Naive thymus-derived CD4-positive, alpha-beta T cell (primary cell): ENCODE data around the gene PRSS27. TPM values are rescaled to one million over a fixed set of nuclear protein-coding genes. Genes with fewer than 3 reads are reported as not detected.
"Not testable (repeated sequence)": the region's sequence is repeated elsewhere in the genome, so short reads cannot be mapped to it uniquely, and the experiment has no call there.

ENCODE experiments used
- ATAC-seq: fragments of 150-1000 bp; cut with Tn5 transposase; 2 replicates; pipeline ENCODE4 v1.10.0; 2021; ENCODE audit warnings: mild to moderate bottlenecking, moderate library complexity
- CTCF ChIA-PET: fragments of 350-600 bp; sonication (Branson Sonifier 250); formaldehyde crosslinking; loops from one replicate; lab custom pipeline; 2021; ENCODE audit warnings: antibody characterized with exemption; lab: Charles Lee
- POLR2A ChIA-PET: fragments of 350-600 bp; sonication (Branson Sonifier 250); formaldehyde crosslinking; loops from one replicate; lab custom pipeline; 2021; ENCODE audit warnings: antibody characterized with exemption, inconsistent platforms; lab: Charles Lee
- DNase-seq, 9 donors: peaks; one replicate each; pipeline versions ENCODE4 v3.0.0 to v3.0.0-alpha.2; 2020 to 2022; ENCODE audit warnings: mixed read lengths in 1 of 9
- H3K27ac ChIP-seq: one replicate; pipeline ENCODE4 v1.7.0; 2013; ENCODE audit warnings: mild to moderate bottlenecking, low read depth, low read length, moderate library complexity
- H3K27me3 ChIP-seq, 2 donors: one replicate each; pipeline ENCODE4 v1.7.0; 2013; ENCODE audit warnings: low read length in 2 of 2, mild to moderate bottlenecking in 2 of 2, moderate library complexity in 2 of 2; ENCODE audit not compliant: control insufficient read depth in 2 of 2, insufficient read depth in 2 of 2
- H3K36me3 ChIP-seq, 3 experiments: 1 replicate in 2 of 3; 2 replicates in 1 of 3; pipeline ENCODE4 v1.7.0; 2013; ENCODE audit warnings: low read length in 3 of 3, mild to moderate bottlenecking in 3 of 3, moderate library complexity in 1 of 3; ENCODE audit not compliant: insufficient read depth in 3 of 3, control insufficient read depth in 2 of 3
- H3K4me1 ChIP-seq, 2 donors: one replicate each; pipeline ENCODE4 v1.7.0; 2013; ENCODE audit warnings: low read length in 2 of 2, mild to moderate bottlenecking in 2 of 2, moderate library complexity in 1 of 2; ENCODE audit not compliant: control insufficient read depth in 2 of 2, insufficient read depth in 2 of 2
- H3K4me3 ChIP-seq: 2 replicates; pipeline ENCODE4 v1.7.0; 2013; ENCODE audit warnings: mild to moderate bottlenecking, low read length
- H3K9me3 ChIP-seq, 3 experiments: 1 replicate in 2 of 3; 2 replicates in 1 of 3; pipeline ENCODE4 v1.7.0; 2013; ENCODE audit warnings: low read length in 3 of 3; ENCODE audit not compliant: control insufficient read depth in 2 of 3
- H3K27ac Mint-ChIP-seq, 9 donors: one replicate each; pipeline ENCODE4 v1.8.0; 2020 to 2022; ENCODE audit warnings: mixed read lengths in 9 of 9, mild to moderate bottlenecking in 8 of 9, moderate library complexity in 5 of 9, inconsistent platforms in 2 of 9
- H3K27me3 Mint-ChIP-seq, 5 donors: one replicate each; pipeline ENCODE4 v1.8.0; 2021 to 2022; ENCODE audit warnings: mixed read lengths in 5 of 5, mild to moderate bottlenecking in 1 of 5
- H3K36me3 Mint-ChIP-seq, 5 donors: one replicate each; pipeline ENCODE4 v1.8.0; 2020 to 2022; ENCODE audit warnings: mixed read lengths in 5 of 5, mild to moderate bottlenecking in 3 of 5, inconsistent platforms in 1 of 5
- H3K4me1 Mint-ChIP-seq, 7 donors: one replicate each; pipeline ENCODE4 v1.8.0; 2020 to 2022; ENCODE audit warnings: mixed read lengths in 7 of 7, mild to moderate bottlenecking in 3 of 7, inconsistent platforms in 1 of 7
- H3K4me3 Mint-ChIP-seq, 10 donors: one replicate each; pipeline ENCODE4 v1.8.0; 2020 to 2022; ENCODE audit warnings: mild to moderate bottlenecking in 10 of 10, mixed read lengths in 10 of 10, moderate library complexity in 6 of 10, inconsistent platforms in 2 of 10
- H3K9me3 Mint-ChIP-seq, 11 donors: one replicate each; pipeline ENCODE4 v1.8.0; 2020 to 2022; ENCODE audit warnings: mixed read lengths in 11 of 11, mild to moderate bottlenecking in 4 of 11, inconsistent platforms in 1 of 11, moderate library complexity in 1 of 11
- intact Hi-C, 2 donors: fragments of 100-400 bp; cut with micrococcal nuclease; formaldehyde crosslinking; loops; one replicate each; pipeline ENCODE4 v1.15.1; 2023
- polyA plus RNA-seq, 2 donors: library from polyadenylated mRNA; unstranded; fragments of 300-500 nt; fragmentation: Illumina TruSeq; gene quantifications; one replicate each; pipeline ENCODE4 v1.2.3, GENCODE V29; 2021
- total RNA-seq, 6 experiments: library from RNA in 5 of 6; stranded (reverse) in 5 of 6; gene quantifications; 1 replicate in 5 of 6; 2 replicates in 1 of 6; pipeline ENCODE4 v1.2.3 and lab custom pipeline; 2021 to 2026

PRSS27 gene
- total and polyA plus RNA-seq, 7 experiments from 2014 or later: 0.32 to 1.6 (median 0.72) TPM; not detected in 1

- Mint-ChIP-seq H3K9me3 (no peaks in the 10 kb centered on the region), H3K36me3 (no peaks in the 10 kb centered on the region), H3K27ac (no peak overlapping the region), H3K4me1 (peaks cover 4 to 31% (median 21%) of the 10 kb centered on the region in 7 donors), H3K4me3 (peak overlapping the region in 3 of 10 donors; percentile 5 to 29 (median 25)), H3K27me3 (no peaks in the 10 kb centered on the region)
- Histone ChIP-seq H3K36me3 (peaks cover 0 to 2% (median 0%) of the 10 kb centered on the region in 3 experiments), H3K9me3 (no peaks in the 10 kb centered on the region), H3K4me3 (no peak overlapping the region), H3K27me3 (no peaks in the 10 kb centered on the region), H3K4me1 (peaks cover 8 to 9% of the 10 kb centered on the region in 2 donors), H3K27ac (no peak overlapping the region)
- CTCF ChIA-PET: interaction anchor here (0.6 kb wide), 1 partner anchor 554 kb away, joined by 3 read pairs; no protein-coding TSS in a partner anchor
- POLR2A ChIA-PET: interaction anchor here (1.5 kb wide), 1 partner anchor 103 kb away, joined by 3 read pairs; no protein-coding TSS in a partner anchor
- DNase-seq (no peak), ATAC-seq (no peak)
- intact Hi-C loops: no loop called here
Measured at GRCh38 chr16:2675021-2675420, 45.0 kb downstream of the PRSS27 start.

DNA sequence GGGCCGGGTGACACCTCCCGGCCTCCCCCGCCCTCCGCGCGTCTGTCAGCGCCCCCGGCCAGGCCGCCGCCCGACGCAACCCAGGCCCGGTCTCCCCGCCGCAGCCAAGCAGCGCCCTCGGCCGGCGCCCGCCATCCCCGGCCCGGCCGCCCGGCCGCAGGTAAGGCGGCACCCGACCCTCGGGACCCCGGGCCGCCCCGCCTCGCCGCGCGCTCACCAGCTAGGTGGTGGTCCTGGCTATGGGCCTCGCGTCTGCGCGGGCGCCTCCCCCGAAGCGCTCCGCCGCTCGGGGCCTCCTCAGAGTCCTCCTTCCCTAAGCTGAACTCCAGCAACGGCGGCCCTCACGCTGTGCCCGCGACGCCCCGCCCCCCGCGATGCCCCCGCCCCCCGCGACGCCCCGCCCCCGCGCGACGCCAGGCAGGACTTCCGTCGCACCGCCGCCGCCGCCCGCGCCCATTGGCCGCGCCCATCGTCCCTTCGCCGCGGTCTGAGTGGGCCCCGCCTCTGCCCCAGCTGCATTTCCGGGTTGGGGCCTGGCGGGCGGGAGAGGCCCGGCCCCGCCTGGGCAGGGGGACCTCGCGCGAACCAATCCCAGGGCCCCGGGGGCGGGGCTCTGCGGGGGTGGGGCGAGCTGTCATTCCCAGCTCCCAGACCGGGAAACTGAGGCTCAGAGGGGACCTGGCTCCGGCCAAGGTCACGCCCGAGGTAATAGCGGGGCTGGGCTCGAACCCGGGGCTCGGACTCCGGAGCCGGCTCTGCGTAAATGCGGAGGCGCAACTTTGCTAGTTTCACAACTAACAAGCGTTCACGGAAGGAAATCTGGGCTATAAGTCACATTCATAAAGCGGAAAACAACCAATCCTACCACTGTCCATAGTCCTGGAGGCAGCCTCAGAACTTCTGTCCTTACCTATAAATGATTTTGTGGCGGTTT is 46.7 kb downstream of the PRSS27 start:
- no peaks in the 10 kb centered on the region for H3K9me3 ChIP-seq
- peak overlapping the region; percentile 75 for H3K27ac ChIP-seq
- peak overlapping the region in 8 of 9 donors; percentile 68 to 89 (median 82) for H3K27ac Mint-ChIP-seq
- peak overlapping the region; percentile 68 to 90 (median 86) for H3K4me3 Mint-ChIP-seq
- no peaks in the 10 kb centered on the region for H3K9me3 Mint-ChIP-seq
- H3K4me1 ChIP-seq: peaks cover 8 to 9% of the 10 kb centered on the region in 2 donors
- peaks cover 0 to 8% (median 0%) of the 10 kb centered on the region in 3 experiments for H3K36me3 ChIP-seq
- peaks cover 4 to 12% (median 5%) of the 10 kb centered on the region in 5 donors for H3K36me3 Mint-ChIP-seq
- no peaks in the 10 kb centered on the region for H3K27me3 Mint-ChIP-seq
- peak; percentile 97 for ATAC-seq
- CTCF ChIA-PET: no interaction called here
- H3K27me3 ChIP-seq: no peaks in the 10 kb centered on the region
- peak; percentile 89 to 97 (median 96) for DNase-seq
- peak overlapping the region; percentile 75 for H3K4me3 ChIP-seq
- H3K4me1 Mint-ChIP-seq: peaks cover 12 to 45% (median 34%) of the 10 kb centered on the region in 7 donors
- POLR2A ChIA-PET: interaction anchor here (1.2 to 1.6 kb wide), 3 partner anchors 8 to 80 kb away, joined by 3 to 11 read pairs (median 4); partner anchors contain the start of gene KCTD5
- intact Hi-C loops: loop anchor here (1.0 to 5.0 kb wide), 9 partner anchors 9 to 1634 kb away; partner anchors contain the start of genes KCTD5 (in 2 of the 2), SRRM2 (in 2 of the 2), CCNF (in 1 of the 2) and FLYWCH1 (in 1 of the 2)

DNA sequence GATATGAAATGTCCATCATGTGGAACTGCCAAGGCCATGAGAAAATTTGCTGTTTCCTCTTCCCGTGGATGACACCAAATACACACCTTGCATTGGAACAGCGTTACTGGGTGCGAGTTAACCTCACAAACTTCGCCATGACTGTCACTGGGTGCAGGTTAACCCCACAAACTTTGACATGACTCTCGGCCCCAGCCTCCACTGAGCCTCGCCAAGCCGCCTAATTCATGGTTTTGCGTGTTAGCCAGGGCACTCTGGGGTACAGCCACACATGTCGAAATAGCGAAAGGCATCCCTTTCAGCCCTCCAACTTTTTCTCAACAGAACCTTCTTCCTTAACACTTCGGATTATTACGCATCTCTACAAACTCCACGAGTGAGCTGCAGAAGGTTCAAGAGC is 48.3 kb downstream of the PRSS27 start:
- Histone ChIP-seq H3K27ac (peak overlapping the region; percentile 59), H3K36me3 (peaks cover 0 to 17% (median 0%) of the 10 kb centered on the region in 3 experiments), H3K4me3 (no peak overlapping the region), H3K4me1 (peaks cover 8 to 9% of the 10 kb centered on the region in 2 donors), H3K9me3 (no peaks in the 10 kb centered on the region), H3K27me3 (no peaks in the 10 kb centered on the region)
- POLR2A ChIA-PET: no interaction called here
- no peak for DNase-seq
- Mint-ChIP-seq H3K4me3 (peak overlapping the region; percentile 16 to 85 (median 80)), H3K4me1 (peaks cover 12 to 45% (median 34%) of the 10 kb centered on the region in 7 donors), H3K27ac (peak overlapping the region in 1 of 9 donors; percentile 71), H3K9me3 (no peaks in the 10 kb centered on the region), H3K36me3 (peaks cover 4 to 14% (median 7%) of the 10 kb centered on the region in 5 donors), H3K27me3 (no peaks in the 10 kb centered on the region)
- no peak for ATAC-seq
- CTCF ChIA-PET: no interaction called here
- intact Hi-C loops: loop anchor here (2.0 to 5.0 kb wide), 6 partner anchors 81 to 1636 kb away; partner anchors contain the start of genes CCNF (in 1 of the 2), FLYWCH1 (in 1 of the 2), PDPK1 (in 1 of the 2) and SRRM2 (in 1 of the 2)

- peaks cover 0 to 17% (median 0%) of the 10 kb centered on the region in 3 experiments for H3K36me3 ChIP-seq
- H3K27ac Mint-ChIP-seq, H3K27ac ChIP-seq, H3K9me3 Mint-ChIP-seq, CTCF ChIA-PET, H3K27me3 ChIP-seq, POLR2A ChIA-PET, H3K27me3 Mint-ChIP-seq, H3K4me1 ChIP-seq, DNase-seq, H3K9me3 ChIP-seq, H3K4me3 ChIP-seq, ATAC-seq: not testable (repeated sequence)
- intact Hi-C loops: loop anchor here (2.0 to 5.0 kb wide), 5 partner anchors 134 to 1636 kb away; partner anchors contain the start of genes CCNF (in 1 of the 2), FLYWCH1 (in 1 of the 2) and PDPK1 (in 1 of the 2)
- Mint-ChIP-seq H3K36me3 (peaks cover 4 to 14% (median 7%) of the 10 kb centered on the region in 5 donors), H3K4me1 (peaks cover 12 to 45% (median 34%) of the 10 kb centered on the region in 7 donors), H3K4me3 (peak overlapping the region in 3 of 10 donors; percentile 21 to 79 (median 27))
Measured at GRCh38 chr16:2671193-2671592, 48.8 kb downstream of the PRSS27 start.

GRCh38 chr16:2670017-2670416 is 50.0 kb downstream of the PRSS27 start:
- H3K27me3 ChIP-seq, H3K27ac ChIP-seq, H3K4me3 ChIP-seq, CTCF ChIA-PET, H3K9me3 Mint-ChIP-seq, H3K4me1 ChIP-seq, H3K27me3 Mint-ChIP-seq, ATAC-seq, H3K9me3 ChIP-seq: not testable (repeated sequence)
- Mint-ChIP-seq H3K36me3 (peaks cover 4 to 18% (median 7%) of the 10 kb centered on the region in 5 donors), H3K4me1 (peaks cover 12 to 45% (median 34%) of the 10 kb centered on the region in 7 donors), H3K4me3 (peak overlapping the region in 9 of 10 donors; percentile 41 to 72 (median 60)), H3K27ac (peak overlapping the region in 3 of 9 donors; percentile 8 to 86 (median 51))
- intact Hi-C loops: loop anchor here (2.0 to 5.0 kb wide), 5 partner anchors 133 to 1637 kb away; partner anchors contain the start of genes CCNF (in 1 of the 2), FLYWCH1 (in 1 of the 2) and PDPK1 (in 1 of the 2)
- peaks cover 0 to 17% (median 0%) of the 10 kb centered on the region in 3 experiments for H3K36me3 ChIP-seq
- POLR2A ChIA-PET: interaction anchor here (0.7 kb wide), 1 partner anchor 128 kb away, joined by 3 read pairs; no protein-coding TSS in a partner anchor
- DNase-seq: peak in 7 of 9 donors; percentile 27 to 67 (median 34)

DNA sequence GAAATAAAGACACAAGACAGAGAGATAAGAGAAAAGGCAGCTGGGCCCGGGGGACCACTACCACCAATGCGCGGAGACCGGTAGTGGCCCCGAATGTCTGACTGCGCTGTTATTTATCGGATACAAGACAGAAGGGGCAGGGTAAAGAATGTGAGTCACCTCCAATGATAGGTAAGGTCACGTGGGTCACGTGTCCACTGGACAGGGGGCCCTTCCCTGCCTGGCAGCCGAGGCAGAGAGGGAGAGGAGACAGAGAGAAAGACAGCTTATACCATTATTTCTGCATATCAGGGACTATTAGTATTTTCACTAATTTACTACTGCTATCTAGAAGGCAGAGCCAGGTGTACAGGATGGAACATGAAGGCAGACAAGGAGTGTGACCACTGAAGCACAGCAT is 50.4 kb downstream of the PRSS27 start:
- H3K9me3 ChIP-seq, CTCF ChIA-PET, ATAC-seq, DNase-seq, intact Hi-C loops, H3K4me3 ChIP-seq, H3K27me3 Mint-ChIP-seq, H3K27me3 ChIP-seq, H3K9me3 Mint-ChIP-seq, H3K27ac ChIP-seq, H3K4me1 ChIP-seq: not testable (repeated sequence)
- peak overlapping the region in 1 of 9 donors; percentile 51 for H3K27ac Mint-ChIP-seq
- H3K36me3 ChIP-seq: peaks cover 0 to 17% (median 0%) of the 10 kb centered on the region in 3 experiments
- POLR2A ChIA-PET: interaction anchor here (0.7 kb wide), 1 partner anchor 128 kb away, joined by 3 read pairs; no protein-coding TSS in a partner anchor
- H3K4me1 Mint-ChIP-seq: peaks cover 12 to 45% (median 34%) of the 10 kb centered on the region in 7 donors
- peak overlapping the region in 4 of 10 donors; percentile 55 to 72 (median 62) for H3K4me3 Mint-ChIP-seq
- H3K36me3 Mint-ChIP-seq: peaks cover 5 to 19% (median 7%) of the 10 kb centered on the region in 5 donors
